Liver (tissue), 9 donors: ENCODE measurements around the gene CAMKK1. TPM values are rescaled to one million over a fixed set of nuclear protein-coding genes. Genes with fewer than 3 reads are reported as not detected.

Source experiments
- DNase-seq: peaks from one replicate; pipeline ENCODE4 v3.0.0-alpha.2; 2017; ENCODE audit warnings: low spot score
- H3K27ac ChIP-seq, 2 donors: one replicate each; pipeline ENCODE4 v1.7.0; 2013; ENCODE audit warnings: inconsistent platforms in 2 of 2, low read length in 2 of 2, control low read depth in 1 of 2, low read depth in 1 of 2, mild to moderate bottlenecking in 1 of 2
- H3K27me3 ChIP-seq, 4 donors: one replicate each; pipeline versions ENCODE4 v1.6.1 to v1.7.0; 2013; ENCODE audit warnings: low read length in 3 of 4, inconsistent platforms in 1 of 4, mild to moderate bottlenecking in 1 of 4, moderate library complexity in 1 of 4; ENCODE audit not compliant: control insufficient read depth in 4 of 4, insufficient read depth in 4 of 4
- H3K36me3 ChIP-seq, 4 donors: one replicate each; pipeline versions ENCODE4 v1.6.1 to v1.7.0; 2013; ENCODE audit warnings: low read length in 3 of 4, mild to moderate bottlenecking in 3 of 4, low read depth in 1 of 4, moderate library complexity in 1 of 4; ENCODE audit not compliant: control insufficient read depth in 4 of 4, insufficient read depth in 3 of 4
- H3K4me1 ChIP-seq, 4 donors: one replicate each; pipeline versions ENCODE4 v1.6.1 to v1.7.0; 2013; ENCODE audit warnings: low read length in 3 of 4, mild to moderate bottlenecking in 3 of 4, moderate library complexity in 1 of 4; ENCODE audit not compliant: control insufficient read depth in 4 of 4, insufficient read depth in 4 of 4
- H3K4me3 ChIP-seq, 3 donors: one replicate each; pipeline versions ENCODE4 v1.6.1 to v1.7.0; 2013; ENCODE audit warnings: low read length in 3 of 3, control low read depth in 1 of 3, low read depth in 1 of 3, mild to moderate bottlenecking in 1 of 3
- H3K9ac ChIP-seq, 2 donors: one replicate each; pipeline ENCODE4 v1.7.0; 2013; ENCODE audit warnings: low read length in 2 of 2, mild to moderate bottlenecking in 2 of 2, moderate library complexity in 2 of 2, control low read depth in 1 of 2, low read depth in 1 of 2
- H3K9me3 ChIP-seq, 4 donors: one replicate each; pipeline versions ENCODE4 v1.6.1 to v1.7.0; 2013; ENCODE audit warnings: low read length in 3 of 4; ENCODE audit not compliant: control insufficient read depth in 4 of 4
- EGR1 ChIP-seq, 2 donors: IDR thresholded peaks; 2 replicates each; pipeline ENCODE4 v1.6.1; 2016 to 2018; ENCODE audit warnings: antibody characterized with exemption in 2 of 2, low read depth in 2 of 2
- FOXA1 ChIP-seq: IDR thresholded peaks from 2 replicates; pipeline ENCODE4 v1.6.1; 2016; ENCODE audit warnings: antibody characterized with exemption
- FOXA2 ChIP-seq: IDR thresholded peaks from 2 replicates; pipeline ENCODE4 v1.6.1; 2016; ENCODE audit warnings: antibody characterized with exemption
- HNF4A ChIP-seq, 2 donors: conservative IDR thresholded peaks; 2 replicates each; pipeline ENCODE4 v1.6.1; 2016; ENCODE audit warnings: antibody characterized with exemption in 2 of 2, mild to moderate bottlenecking in 2 of 2
- HNF4G ChIP-seq: IDR thresholded peaks from 2 replicates; pipeline ENCODE4 v1.6.1; 2016; ENCODE audit warnings: antibody characterized with exemption
- NR2F2 ChIP-seq: IDR thresholded peaks from 2 replicates; pipeline ENCODE4 v1.6.1; 2016; ENCODE audit warnings: antibody characterized with exemption
- RAD21 ChIP-seq, 2 donors: IDR thresholded peaks; 2 replicates each; pipeline ENCODE4 v1.6.1; 2016; ENCODE audit warnings: antibody characterized with exemption in 2 of 2, mild to moderate bottlenecking in 2 of 2
- RXRA ChIP-seq, 2 donors: IDR thresholded peaks; 2 replicates each; pipeline ENCODE4 v1.6.1; 2017 to 2018; ENCODE audit warnings: antibody characterized with exemption in 2 of 2, mild to moderate bottlenecking in 1 of 2
- TAF1 ChIP-seq: conservative IDR thresholded peaks from 2 replicates; pipeline ENCODE4 v1.6.1; 2016; ENCODE audit warnings: antibody characterized with exemption, mild to moderate bottlenecking
- YY1 ChIP-seq: IDR thresholded peaks from 2 replicates; pipeline ENCODE4 v1.6.1; 2016; ENCODE audit warnings: antibody characterized with exemption, mild to moderate bottlenecking
- WGBS: extraction: QIAGEN DNeasy Blood & Tissue Kit; methylation state at CpG from one replicate; pipeline ENCODE4 v1.1.7; 2013; 5-methylcytosine and 5-hydroxymethylcytosine counted together
- polyA plus RNA-seq, 2 donors: library from polyadenylated mRNA; stranded (reverse) in 1 of 2; unstranded in 1 of 2; fragments of 200-250 nt in 1 of 2; fragments of >200 nt in 1 of 2; fragmentation: Nextera tagmentation in 1 of 2; extraction: Ambion mirVana in 1 of 2; gene quantifications; one replicate each; pipeline versions ENCODE4 v1.2.1 to v1.2.3, GENCODE V29; 2013 to 2015
- total RNA-seq, 2 donors: library from RNA; depleted of rRNA; stranded (reverse); fragments of >200 nt; gene quantifications; one replicate each; pipeline ENCODE4 v1.2.3, GENCODE V29; 2014
- TF ChIP-seq, protein P1 (sequence below): IDR thresholded peaks from 2 replicates; pipeline ENCODE4 v1.6.1; 2016; ENCODE audit warnings: antibody characterized with exemption, mild to moderate bottlenecking
- TF ChIP-seq, protein P2 (sequence below): IDR thresholded peaks from 2 replicates; pipeline ENCODE4 v1.6.1; 2016; ENCODE audit warnings: antibody characterized with exemption
- TF ChIP-seq, protein P3 (sequence below): IDR thresholded peaks from 2 replicates; pipeline ENCODE4 v1.6.1; 2016; ENCODE audit warnings: antibody characterized with exemption
- TF ChIP-seq, protein P4 (sequence below): fragments of 150-350 bp; IDR thresholded peaks from 2 replicates; pipeline ENCODE4 v1.5.1; 2017; ENCODE audit warnings: improper control_type of control experiment, low read depth, low read length; ENCODE audit not compliant: missing input control
- TF ChIP-seq, protein P5 (sequence below): IDR thresholded peaks from 2 replicates; pipeline ENCODE4 v1.6.1; 2016; ENCODE audit warnings: antibody characterized with exemption
- donor health status: healthy.
- donor health status: healthy.
- donor health status: healthy.
- donor health status: healthy.
- donor health status: healthy.

CAMKK1 gene
- total and polyA plus RNA-seq, 4 donors, result 0.24 to 0.67 (median 0.50) TPM

DNA sequence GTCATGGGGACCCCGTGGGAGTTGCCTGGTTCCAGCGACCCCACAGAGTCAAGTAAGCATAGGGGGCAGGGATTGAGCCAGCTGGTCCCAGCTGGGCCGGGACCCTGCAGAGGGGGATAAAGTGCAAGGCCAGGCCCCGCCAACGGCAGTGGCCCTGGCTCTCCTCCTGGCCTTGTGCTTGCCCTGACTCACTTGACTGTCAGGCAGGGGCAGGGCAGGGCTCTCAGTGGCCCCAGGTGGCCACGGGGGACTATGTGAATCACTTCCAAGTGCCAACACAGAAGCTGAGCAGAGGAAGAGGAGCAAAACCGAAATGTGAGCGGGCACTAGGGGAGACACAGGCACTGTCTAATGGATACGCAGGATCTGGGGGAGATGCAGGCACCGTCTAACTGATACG, 25.2 kb downstream of the CAMKK1 start:
- no peaks in the 10 kb centered on the region for H3K36me3 ChIP-seq
- no peak for DNase-seq
- H3K27me3 ChIP-seq, result no peaks in the 10 kb centered on the region
- 77% methylated on average over 11 of the region's 11 CpGs for WGBS
- no peaks in the 10 kb centered on the region for H3K9me3 ChIP-seq
- no peaks in the 10 kb centered on the region for H3K4me1 ChIP-seq
- H3K9ac ChIP-seq, result no peak overlapping the region
- H3K4me3 ChIP-seq, result no peak overlapping the region
- no peak for TF ChIP-seq YY1
- TF ChIP-seq HNF4A (conservative IDR thresholded peaks at IDR 0.05), result no peak
- no peak for TF ChIP-seq TAF1
- no peak for TF ChIP-seq RAD21 (IDR thresholded peaks at IDR 0.05)
- no peak for TF ChIP-seq EGR1 (IDR thresholded peaks at IDR 0.05; ENCODE audit: low read depth in 2 of 2)
- TF ChIP-seq, protein P1, sequence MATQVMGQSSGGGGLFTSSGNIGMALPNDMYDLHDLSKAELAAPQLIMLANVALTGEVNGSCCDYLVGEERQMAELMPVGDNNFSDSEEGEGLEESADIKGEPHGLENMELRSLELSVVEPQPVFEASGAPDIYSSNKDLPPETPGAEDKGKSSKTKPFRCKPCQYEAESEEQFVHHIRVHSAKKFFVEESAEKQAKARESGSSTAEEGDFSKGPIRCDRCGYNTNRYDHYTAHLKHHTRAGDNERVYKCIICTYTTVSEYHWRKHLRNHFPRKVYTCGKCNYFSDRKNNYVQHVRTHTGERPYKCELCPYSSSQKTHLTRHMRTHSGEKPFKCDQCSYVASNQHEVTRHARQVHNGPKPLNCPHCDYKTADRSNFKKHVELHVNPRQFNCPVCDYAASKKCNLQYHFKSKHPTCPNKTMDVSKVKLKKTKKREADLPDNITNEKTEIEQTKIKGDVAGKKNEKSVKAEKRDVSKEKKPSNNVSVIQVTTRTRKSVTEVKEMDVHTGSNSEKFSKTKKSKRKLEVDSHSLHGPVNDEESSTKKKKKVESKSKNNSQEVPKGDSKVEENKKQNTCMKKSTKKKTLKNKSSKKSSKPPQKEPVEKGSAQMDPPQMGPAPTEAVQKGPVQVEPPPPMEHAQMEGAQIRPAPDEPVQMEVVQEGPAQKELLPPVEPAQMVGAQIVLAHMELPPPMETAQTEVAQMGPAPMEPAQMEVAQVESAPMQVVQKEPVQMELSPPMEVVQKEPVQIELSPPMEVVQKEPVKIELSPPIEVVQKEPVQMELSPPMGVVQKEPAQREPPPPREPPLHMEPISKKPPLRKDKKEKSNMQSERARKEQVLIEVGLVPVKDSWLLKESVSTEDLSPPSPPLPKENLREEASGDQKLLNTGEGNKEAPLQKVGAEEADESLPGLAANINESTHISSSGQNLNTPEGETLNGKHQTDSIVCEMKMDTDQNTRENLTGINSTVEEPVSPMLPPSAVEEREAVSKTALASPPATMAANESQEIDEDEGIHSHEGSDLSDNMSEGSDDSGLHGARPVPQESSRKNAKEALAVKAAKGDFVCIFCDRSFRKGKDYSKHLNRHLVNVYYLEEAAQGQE, result no peak
- TF ChIP-seq, protein P2, sequence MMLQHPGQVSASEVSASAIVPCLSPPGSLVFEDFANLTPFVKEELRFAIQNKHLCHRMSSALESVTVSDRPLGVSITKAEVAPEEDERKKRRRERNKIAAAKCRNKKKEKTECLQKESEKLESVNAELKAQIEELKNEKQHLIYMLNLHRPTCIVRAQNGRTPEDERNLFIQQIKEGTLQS, result no peak
- TF ChIP-seq FOXA2, result no peak
- TF ChIP-seq, protein P3, sequence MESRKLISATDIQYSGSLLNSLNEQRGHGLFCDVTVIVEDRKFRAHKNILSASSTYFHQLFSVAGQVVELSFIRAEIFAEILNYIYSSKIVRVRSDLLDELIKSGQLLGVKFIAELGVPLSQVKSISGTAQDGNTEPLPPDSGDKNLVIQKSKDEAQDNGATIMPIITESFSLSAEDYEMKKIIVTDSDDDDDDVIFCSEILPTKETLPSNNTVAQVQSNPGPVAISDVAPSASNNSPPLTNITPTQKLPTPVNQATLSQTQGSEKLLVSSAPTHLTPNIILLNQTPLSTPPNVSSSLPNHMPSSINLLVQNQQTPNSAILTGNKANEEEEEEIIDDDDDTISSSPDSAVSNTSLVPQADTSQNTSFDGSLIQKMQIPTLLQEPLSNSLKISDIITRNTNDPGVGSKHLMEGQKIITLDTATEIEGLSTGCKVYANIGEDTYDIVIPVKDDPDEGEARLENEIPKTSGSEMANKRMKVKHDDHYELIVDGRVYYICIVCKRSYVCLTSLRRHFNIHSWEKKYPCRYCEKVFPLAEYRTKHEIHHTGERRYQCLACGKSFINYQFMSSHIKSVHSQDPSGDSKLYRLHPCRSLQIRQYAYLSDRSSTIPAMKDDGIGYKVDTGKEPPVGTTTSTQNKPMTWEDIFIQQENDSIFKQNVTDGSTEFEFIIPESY, result no peak
- TF ChIP-seq, protein P4, sequence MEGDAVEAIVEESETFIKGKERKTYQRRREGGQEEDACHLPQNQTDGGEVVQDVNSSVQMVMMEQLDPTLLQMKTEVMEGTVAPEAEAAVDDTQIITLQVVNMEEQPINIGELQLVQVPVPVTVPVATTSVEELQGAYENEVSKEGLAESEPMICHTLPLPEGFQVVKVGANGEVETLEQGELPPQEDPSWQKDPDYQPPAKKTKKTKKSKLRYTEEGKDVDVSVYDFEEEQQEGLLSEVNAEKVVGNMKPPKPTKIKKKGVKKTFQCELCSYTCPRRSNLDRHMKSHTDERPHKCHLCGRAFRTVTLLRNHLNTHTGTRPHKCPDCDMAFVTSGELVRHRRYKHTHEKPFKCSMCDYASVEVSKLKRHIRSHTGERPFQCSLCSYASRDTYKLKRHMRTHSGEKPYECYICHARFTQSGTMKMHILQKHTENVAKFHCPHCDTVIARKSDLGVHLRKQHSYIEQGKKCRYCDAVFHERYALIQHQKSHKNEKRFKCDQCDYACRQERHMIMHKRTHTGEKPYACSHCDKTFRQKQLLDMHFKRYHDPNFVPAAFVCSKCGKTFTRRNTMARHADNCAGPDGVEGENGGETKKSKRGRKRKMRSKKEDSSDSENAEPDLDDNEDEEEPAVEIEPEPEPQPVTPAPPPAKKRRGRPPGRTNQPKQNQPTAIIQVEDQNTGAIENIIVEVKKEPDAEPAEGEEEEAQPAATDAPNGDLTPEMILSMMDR, result no peak
- TF ChIP-seq HNF4G, result no peak
- TF ChIP-seq NR2F2, result no peak
- TF ChIP-seq RXRA (IDR thresholded peaks at IDR 0.05), result no peak
- no peak overlapping the region for H3K27ac ChIP-seq

DNA sequence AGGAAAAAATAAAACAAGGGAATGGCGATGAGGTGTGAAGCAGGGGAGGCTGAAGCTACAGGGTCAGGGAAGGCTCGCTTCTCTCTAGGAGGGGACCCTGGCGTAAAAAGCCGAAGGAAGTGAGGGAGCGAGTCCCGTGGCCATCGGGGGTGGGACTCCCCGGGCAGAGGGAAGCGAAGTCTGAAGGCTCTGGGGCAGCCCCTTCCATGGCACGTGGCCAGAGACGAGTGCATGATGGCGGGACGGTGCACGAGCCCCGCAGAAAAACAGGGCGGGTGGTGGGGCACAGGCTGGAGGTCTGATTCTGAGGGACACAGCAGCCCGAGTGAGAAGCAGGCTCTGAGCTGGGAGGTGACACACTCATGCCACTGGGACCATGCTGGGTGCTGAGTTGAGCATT, 25.7 kb downstream of the CAMKK1 start:
- Histone ChIP-seq H3K9me3 (no peaks in the 10 kb centered on the region), H3K4me3 (no peak overlapping the region), H3K4me1 (no peaks in the 10 kb centered on the region), H3K36me3 (no peaks in the 10 kb centered on the region), H3K27ac (no peak overlapping the region), H3K9ac (no peak overlapping the region), H3K27me3 (no peaks in the 10 kb centered on the region)
- no peak for DNase-seq
- 88% methylated on average over 17 of the region's 17 CpGs for WGBS
- TF ChIP-seq, protein P5, sequence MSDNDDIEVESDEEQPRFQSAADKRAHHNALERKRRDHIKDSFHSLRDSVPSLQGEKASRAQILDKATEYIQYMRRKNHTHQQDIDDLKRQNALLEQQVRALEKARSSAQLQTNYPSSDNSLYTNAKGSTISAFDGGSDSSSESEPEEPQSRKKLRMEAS, result no peak
- TF ChIP-seq YY1, result no peak
- TF ChIP-seq, protein P2, result no peak
- TF ChIP-seq HNF4G, result no peak
- TF ChIP-seq RAD21 (IDR thresholded peaks at IDR 0.05), result no peak
- TF ChIP-seq FOXA1, result no peak
- no peak for TF ChIP-seq HNF4A (conservative IDR thresholded peaks at IDR 0.05)
- TF ChIP-seq, protein P4, result no peak
- TF ChIP-seq, protein P3, result no peak
